Gastroesophageal sphincter (tissue), 4 donors: ENCODE measurements around the gene SLC6A3. TPM values are rescaled to one million over a fixed set of nuclear protein-coding genes. Genes with fewer than 3 reads are reported as not detected.

Experiments
- ATAC-seq: fragments of 150-250 bp; one replicate; pipeline ENCODE4 v1.9.1; 2016; ENCODE audit warnings: mild to moderate bottlenecking, moderate library complexity
- H3K27ac ChIP-seq, 4 donors: fragments of 200-600 bp; sonication (generic) in 3 of 4; 1 replicate in 3 of 4; 2 replicates in 1 of 4; pipeline ENCODE4 v1.5.1; 2016 to 2019
- H3K27me3 ChIP-seq: fragments of 200-600 bp; sonication (generic); one replicate; pipeline ENCODE4 v1.5.1; 2019
- H3K36me3 ChIP-seq, 2 donors: fragments of 200-600 bp; sonication (generic); one replicate each; pipeline ENCODE4 v1.5.1; 2019; ENCODE audit warnings: control low read depth in 1 of 2
- H3K4me1 ChIP-seq, 3 donors: fragments of 200-600 bp; sonication (generic); 1 replicate in 2 of 3; 2 replicates in 1 of 3; pipeline ENCODE4 v1.5.1; 2016 to 2019; ENCODE audit warnings: control low read depth in 2 of 3
- H3K4me3 ChIP-seq, 2 donors: fragments of 200-600 bp; sonication (generic); one replicate each; pipeline ENCODE4 v1.5.1; 2019; ENCODE audit warnings: mild to moderate bottlenecking in 1 of 2, moderate library complexity in 1 of 2
- H3K9me3 ChIP-seq, 3 donors: fragments of 200-600 bp; sonication (generic); one replicate each; pipeline ENCODE4 v1.5.1; 2017 to 2019; ENCODE audit warnings: control low read depth in 2 of 3
- CTCF ChIP-seq, 4 experiments: fragments of 200-600 bp in 2 of 4; fragments of 450-650 bp in 2 of 4; sonication (generic) in 1 of 4; IDR thresholded peaks; one replicate each; pipeline ENCODE4 v1.5.1; 2017 to 2019; ENCODE audit warnings: antibody characterized with exemption in 4 of 4, mild to moderate bottlenecking in 2 of 4, moderate library complexity in 2 of 4
- EP300 ChIP-seq: sonication (generic); formaldehyde crosslinking; IDR thresholded peaks from one replicate; pipeline ENCODE4 v1.6.1; 2017; ENCODE audit warnings: antibody characterized with exemption, mild to moderate bottlenecking
- POLR2A ChIP-seq, 2 donors: fragments of 450-650 bp; IDR thresholded peaks; one replicate each; pipeline ENCODE4 v1.6.1; 2017; ENCODE audit warnings: antibody characterized with exemption in 2 of 2, mild to moderate bottlenecking in 2 of 2, moderate library complexity in 1 of 2
- POLR2AphosphoS5 ChIP-seq: sonication (generic); formaldehyde crosslinking; IDR thresholded peaks from one replicate; pipeline ENCODE4 v1.6.1; 2017; ENCODE audit warnings: antibody characterized with exemption
- WGBS, 2 donors: methylation state at CpG; one replicate each; pipeline ENCODE4 v1.1.5; 2018; ENCODE audit warnings: low coverage in 1 of 2; 5-methylcytosine and 5-hydroxymethylcytosine counted together
- total RNA-seq, 4 donors: library from RNA; depleted of rRNA; stranded (reverse); fragments of >200 nt; gene quantifications; one replicate each; pipeline ENCODE4 v1.1.0, GENCODE V29; 2016

Gene SLC6A3
- total RNA-seq, 4 donors from 2014 or later: not detected

GRCh38 chr5:1392261-1392660 is 53.0 kb downstream of the SLC6A3 start:
- Histone ChIP-seq H3K9me3 (no peaks in the 10 kb centered on the region), H3K27me3 (peaks cover 87% of the 10 kb centered on the region), H3K36me3 (no peaks in the 10 kb centered on the region), H3K4me1 (peaks cover 0 to under 1% (median 0%) of the 10 kb centered on the region in 3 donors), H3K4me3 (no peak overlapping the region), H3K27ac (no peak overlapping the region)
- no peak for ATAC-seq
- TF ChIP-seq EP300: no peak
- no peak for TF ChIP-seq CTCF (IDR thresholded peaks at IDR 0.05)
- TF ChIP-seq POLR2AphosphoS5: no peak
- no peak for TF ChIP-seq POLR2A (IDR thresholded peaks at IDR 0.05)
- 74 to 90% methylated on average over 5 to 8 of the region's 11 CpGs for WGBS, 2 donors

GRCh38 chr5:1391691-1392090 is 53.5 kb downstream of the SLC6A3 start:
- H3K27me3 ChIP-seq: peaks cover 91% of the 10 kb centered on the region
- H3K4me1 ChIP-seq: peaks cover 0 to 6% (median 1%) of the 10 kb centered on the region in 3 donors
- no peak for ATAC-seq
- TF ChIP-seq CTCF (IDR thresholded peaks at IDR 0.05): no peak
- no peak for TF ChIP-seq EP300
- TF ChIP-seq POLR2AphosphoS5: no peak
- TF ChIP-seq POLR2A (IDR thresholded peaks at IDR 0.05): no peak
- H3K4me3 ChIP-seq: no peak overlapping the region
- no peaks in the 10 kb centered on the region for H3K36me3 ChIP-seq
- H3K9me3 ChIP-seq: no peaks in the 10 kb centered on the region
- H3K27ac ChIP-seq: no peak overlapping the region
- WGBS, 2 donors: 60% methylated on average over 1 of the region's 11 CpGs; no CpG with 5 or more reads in 1 of the 2 donors

- no peak for ATAC-seq
- WGBS, 2 donors: no CpG with 5 or more reads among the region's 21 CpGs
- Histone ChIP-seq H3K4me3 (no peak overlapping the region), H3K9me3 (no peaks in the 10 kb centered on the region), H3K27ac (no peak overlapping the region), H3K4me1 (peaks cover 0 to 13% (median 5%) of the 10 kb centered on the region in 3 donors), H3K27me3 (peaks cover 88% of the 10 kb centered on the region), H3K36me3 (no peaks in the 10 kb centered on the region)
- TF ChIP-seq POLR2A (IDR thresholded peaks at IDR 0.05) (no peak), CTCF (IDR thresholded peaks at IDR 0.05) (no peak), EP300 (no peak), POLR2AphosphoS5 (no peak)
These were observed 54.2 kb downstream of the SLC6A3 start for GRCh38 chr5:1390861-1391600.

GRCh38 chr5:1390333-1390732 is 54.9 kb downstream of the SLC6A3 start:
- peaks cover 83% of the 10 kb centered on the region for H3K27me3 ChIP-seq
- TF ChIP-seq CTCF (IDR thresholded peaks at IDR 0.05): no peak
- no peak for TF ChIP-seq EP300
- TF ChIP-seq POLR2AphosphoS5: no peak
- no peak for TF ChIP-seq POLR2A (IDR thresholded peaks at IDR 0.05)
- WGBS, 2 donors: 49% methylated on average over 4 of the region's 7 CpGs; no CpG with 5 or more reads in 1 of the 2 donors
- H3K9me3 ChIP-seq: no peaks in the 10 kb centered on the region
- peaks cover 0 to 20% (median 5%) of the 10 kb centered on the region in 3 donors for H3K4me1 ChIP-seq
- no peak for ATAC-seq
- H3K27ac ChIP-seq: no peak overlapping the region
- no peaks in the 10 kb centered on the region for H3K36me3 ChIP-seq
- no peak overlapping the region for H3K4me3 ChIP-seq
